OCI-LY3 (cell line): ENCODE measurements around the gene ZNF680.

Source experiments
- H2AFZ ChIP-seq: fragments of 200-600, 300-600 bp; shearing (Covaris generic); 2 replicates; pipeline ENCODE4 v1.6.0; 2014; ENCODE audit warnings: antibody characterized with exemption, low read depth, low read length
- H3K27ac ChIP-seq: fragments of 200-600, 300-600 bp; sonication (generic); 2 replicates; pipeline ENCODE4 v1.5.1; 2014; ENCODE audit warnings: mild to moderate bottlenecking, low read length, moderate library complexity, mixed read lengths
- H3K27me3 ChIP-seq: fragments of 200-600, 300-600 bp; sonication (generic); 2 replicates; pipeline ENCODE4 v1.6.1; 2014; ENCODE audit warnings: low read depth, low read length, mixed read lengths
- H3K36me3 ChIP-seq: fragments of 200-600, 300-600 bp; sonication (generic); replicated peaks from 2 replicates; pipeline ENCODE3; 2014; ENCODE audit warnings: low read depth, low read length, mixed read lengths
- H3K4me1 ChIP-seq: fragments of 300-600, 200-600 bp; sonication (generic); 2 replicates; pipeline ENCODE4 v1.6.1; 2014; ENCODE audit warnings: low read length, mixed read lengths
- H3K4me2 ChIP-seq: fragments of 200-600, 300-600 bp; sonication (generic); 2 replicates; pipeline ENCODE4 v1.6.1; 2014; ENCODE audit warnings: low read length, mixed read lengths
- H3K4me3 ChIP-seq: fragments of 300-600, 200-600 bp; sonication (generic); 2 replicates; pipeline ENCODE4 v1.5.1; 2014; ENCODE audit warnings: antibody characterized with exemption, mild to moderate bottlenecking, low read length, moderate library complexity
- H3K79me2 ChIP-seq: fragments of 300-600, 200-600 bp; shearing (Covaris generic); 2 replicates; pipeline ENCODE4 v1.6.1; 2014; ENCODE audit warnings: mild to moderate bottlenecking, low read length, mixed read lengths
- H3K9ac ChIP-seq: fragments of 300-600, 200-600 bp; shearing (Covaris generic); 2 replicates; pipeline ENCODE4 v1.6.0; 2014; ENCODE audit warnings: mild to moderate bottlenecking, low read length, moderate library complexity
- H3K9me3 ChIP-seq: fragments of 200-600, 300-600 bp; shearing (Covaris generic); 2 replicates; pipeline ENCODE4 v1.6.1; 2014; ENCODE audit warnings: low read length, mixed read lengths; ENCODE audit not compliant: insufficient read depth
- H4K20me1 ChIP-seq: fragments of 200-600, 300-600 bp; sonication (generic); 2 replicates; pipeline ENCODE4 v1.6.1; 2016; ENCODE audit warnings: low read length, mixed read lengths; ENCODE audit not compliant: insufficient read depth
- CTCF ChIP-seq: fragments of 200-600, 300-600 bp; sonication (generic); IDR thresholded peaks from 2 replicates; pipeline ENCODE4 v1.5.1; 2014; ENCODE audit warnings: antibody characterized with exemption, low read length, low read depth
- EZH2phosphoT487 ChIP-seq: fragments of 200-600 bp; shearing (Covaris generic); IDR thresholded peaks from 2 replicates; pipeline ENCODE4 v1.6.1; 2018; ENCODE audit warnings: antibody characterized with exemption, mixed run types, low read depth

The ZNF680 gene

GRCh38 chr7:64559206-64559605, 3.7 kb downstream of the ZNF680 start:
- Histone ChIP-seq H3K4me3 (no peak overlapping the region), H3K4me2 (no peak overlapping the region), H3K4me1 (no peaks in the 10 kb centered on the region), H3K9me3 (peaks cover 7% of the 10 kb centered on the region; the same call in 1 of the 2 replicates), H3K9ac (no peak overlapping the region), H3K27me3 (no peaks in the 10 kb centered on the region), H3K36me3 (peaks cover 53% of the 10 kb centered on the region), H4K20me1 (no peaks in the 10 kb centered on the region), H2AFZ (no peak overlapping the region), H3K79me2 (peaks cover 81% of the 10 kb centered on the region), H3K27ac (no peak overlapping the region)
- TF ChIP-seq CTCF (no peak), EZH2phosphoT487 (no peak)

- Histone ChIP-seq H3K27me3 (no peaks in the 10 kb centered on the region), H3K9me3 (peaks cover 7% of the 10 kb centered on the region; the same call in 1 of the 2 replicates), H3K4me3 (no peak overlapping the region), H3K27ac (no peak overlapping the region), H3K36me3 (peaks cover 53% of the 10 kb centered on the region), H3K4me1 (no peaks in the 10 kb centered on the region), H3K9ac (no peak overlapping the region), H3K4me2 (no peak overlapping the region), H3K79me2 (peaks cover 82% of the 10 kb centered on the region), H2AFZ (no peak overlapping the region), H4K20me1 (no peaks in the 10 kb centered on the region)
- TF ChIP-seq CTCF (no peak), EZH2phosphoT487 (no peak)
Observed at GRCh38 chr7:64558781-64559180, 4.1 kb downstream of the ZNF680 start.

DNA sequence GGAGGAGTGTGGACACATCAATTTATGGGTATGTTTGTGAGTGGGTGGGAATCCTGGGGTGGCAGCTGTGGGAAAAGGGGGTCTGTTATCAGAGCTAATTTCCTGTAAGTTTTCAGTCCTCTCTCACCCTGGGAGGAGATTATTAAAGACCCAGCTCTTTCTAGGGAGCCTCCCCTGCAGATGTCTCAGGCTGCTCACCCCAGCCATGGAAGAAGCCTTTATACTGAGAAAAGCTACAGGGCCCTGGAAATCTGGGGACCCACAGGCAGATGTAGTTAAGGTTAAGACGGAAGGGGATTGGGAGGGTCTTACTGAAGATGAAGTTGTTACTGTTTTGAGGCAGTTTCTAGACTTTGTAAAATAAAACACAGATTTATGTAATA, 4.6 kb downstream of the ZNF680 start:
- H3K4me3 ChIP-seq: no peak overlapping the region
- H3K79me2 ChIP-seq: peaks cover 85% of the 10 kb centered on the region
- no peak overlapping the region for H2AFZ ChIP-seq
- no peaks in the 10 kb centered on the region for H4K20me1 ChIP-seq
- H3K36me3 ChIP-seq: peaks cover 55% of the 10 kb centered on the region
- peaks cover 7% of the 10 kb centered on the region; the same call in 1 of the 2 replicates for H3K9me3 ChIP-seq
- H3K27ac ChIP-seq: no peak overlapping the region
- no peak overlapping the region for H3K4me2 ChIP-seq
- no peaks in the 10 kb centered on the region for H3K27me3 ChIP-seq
- H3K9ac ChIP-seq: no peak overlapping the region
- TF ChIP-seq CTCF (no peak), EZH2phosphoT487 (no peak)
- H3K4me1 ChIP-seq: no peaks in the 10 kb centered on the region

GRCh38 chr7:64557601-64558322, 5.1 kb downstream of the ZNF680 start:
- Histone ChIP-seq H3K79me2 (peaks cover 88% of the 10 kb centered on the region), H3K9me3 (peaks cover 7% of the 10 kb centered on the region; the same call in 1 of the 2 replicates), H3K27me3 (no peaks in the 10 kb centered on the region), H3K27ac (no peak overlapping the region), H4K20me1 (no peaks in the 10 kb centered on the region), H3K4me2 (no peak overlapping the region), H3K36me3 (peaks cover 60% of the 10 kb centered on the region), H2AFZ (no peak overlapping the region), H3K9ac (no peak overlapping the region), H3K4me3 (no peak overlapping the region), H3K4me1 (no peaks in the 10 kb centered on the region)
- TF ChIP-seq CTCF: no peak
- no peak for TF ChIP-seq EZH2phosphoT487
